ENCODE measurements around the gene BIRC5. TPM values are rescaled to one million over a fixed set of nuclear protein-coding genes. Genes with fewer than 3 reads are reported as not detected.

BIRC5 gene
- total RNA-seq, 4 donors from 2014 or later: 2.4 to 6.5 (median 5.7) TPM

DNA sequence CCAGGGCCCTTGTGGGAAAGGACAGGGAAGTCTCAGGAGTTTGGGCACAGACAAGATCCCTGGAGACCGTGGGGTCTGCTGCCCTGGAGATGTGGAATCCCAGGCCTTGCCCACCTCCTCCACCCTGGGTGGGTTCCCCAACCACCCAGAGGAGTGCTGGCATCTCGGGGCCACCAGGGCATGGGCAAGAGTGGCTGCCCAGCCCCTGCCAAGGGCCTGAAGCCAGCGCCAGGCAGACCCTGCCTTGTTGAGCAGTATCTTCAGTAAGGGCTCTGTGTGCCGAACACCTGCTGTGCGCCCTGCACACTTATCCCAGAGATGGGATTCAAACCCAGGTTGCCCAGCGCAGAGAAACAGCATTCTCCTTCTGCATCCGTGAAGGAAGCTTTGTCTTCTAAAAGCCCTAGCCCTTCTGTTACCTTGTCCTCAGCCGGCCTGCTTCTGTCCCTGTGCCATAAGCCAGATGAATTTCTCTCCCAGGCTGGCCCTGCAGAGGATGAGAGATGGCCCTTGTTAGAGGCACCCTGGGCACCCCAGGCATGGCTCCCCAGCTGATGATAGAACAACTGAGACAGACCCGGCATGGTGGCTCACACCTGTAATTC lies 49.8 kb downstream of the BIRC5 start:
- DNase-seq: peak in 1 of 3 donors; percentile 45
- Histone ChIP-seq H3K27me3 (no peaks in the 10 kb centered on the region), H3K4me3 (no peak overlapping the region), H3K27ac (peak overlapping the region; percentile 4 to 68 (median 59)), H3K4me1 (peaks cover 0 to 14% (median 9%) of the 10 kb centered on the region in 4 donors), H3K9me3 (no peaks in the 10 kb centered on the region), H3K36me3 (no peaks in the 10 kb centered on the region)
- TF ChIP-seq, protein P1, sequence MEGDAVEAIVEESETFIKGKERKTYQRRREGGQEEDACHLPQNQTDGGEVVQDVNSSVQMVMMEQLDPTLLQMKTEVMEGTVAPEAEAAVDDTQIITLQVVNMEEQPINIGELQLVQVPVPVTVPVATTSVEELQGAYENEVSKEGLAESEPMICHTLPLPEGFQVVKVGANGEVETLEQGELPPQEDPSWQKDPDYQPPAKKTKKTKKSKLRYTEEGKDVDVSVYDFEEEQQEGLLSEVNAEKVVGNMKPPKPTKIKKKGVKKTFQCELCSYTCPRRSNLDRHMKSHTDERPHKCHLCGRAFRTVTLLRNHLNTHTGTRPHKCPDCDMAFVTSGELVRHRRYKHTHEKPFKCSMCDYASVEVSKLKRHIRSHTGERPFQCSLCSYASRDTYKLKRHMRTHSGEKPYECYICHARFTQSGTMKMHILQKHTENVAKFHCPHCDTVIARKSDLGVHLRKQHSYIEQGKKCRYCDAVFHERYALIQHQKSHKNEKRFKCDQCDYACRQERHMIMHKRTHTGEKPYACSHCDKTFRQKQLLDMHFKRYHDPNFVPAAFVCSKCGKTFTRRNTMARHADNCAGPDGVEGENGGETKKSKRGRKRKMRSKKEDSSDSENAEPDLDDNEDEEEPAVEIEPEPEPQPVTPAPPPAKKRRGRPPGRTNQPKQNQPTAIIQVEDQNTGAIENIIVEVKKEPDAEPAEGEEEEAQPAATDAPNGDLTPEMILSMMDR (IDR thresholded peaks at IDR 0.05): no peak
- TF ChIP-seq POLR2A (IDR thresholded peaks at IDR 0.05): no peak

DNA sequence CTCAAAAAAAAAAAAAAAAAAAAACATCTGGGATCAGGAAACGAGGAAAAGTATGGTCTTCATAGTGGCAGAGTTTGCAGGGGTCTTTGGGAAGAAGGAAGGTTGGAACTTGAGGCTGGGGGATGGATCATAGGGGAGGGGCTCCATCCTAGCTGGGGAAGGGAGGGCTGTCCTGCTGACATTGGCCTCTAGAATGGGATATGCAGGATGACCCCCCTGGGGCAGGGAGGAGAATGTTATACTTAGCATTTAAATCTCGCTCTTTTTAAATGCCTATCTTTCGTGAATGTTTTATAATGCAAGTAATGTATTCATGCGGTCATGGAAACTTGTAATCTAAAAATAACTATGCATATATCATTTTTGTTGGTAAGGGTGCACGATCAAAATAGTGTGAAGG lies 50.5 kb downstream of the BIRC5 start:
- no peak for TF ChIP-seq POLR2A (IDR thresholded peaks at IDR 0.05)
- TF ChIP-seq, protein P1 (IDR thresholded peaks at IDR 0.05): no peak
- Histone ChIP-seq H3K4me3 (no peak overlapping the region), H3K27ac (no peak overlapping the region)

DNA sequence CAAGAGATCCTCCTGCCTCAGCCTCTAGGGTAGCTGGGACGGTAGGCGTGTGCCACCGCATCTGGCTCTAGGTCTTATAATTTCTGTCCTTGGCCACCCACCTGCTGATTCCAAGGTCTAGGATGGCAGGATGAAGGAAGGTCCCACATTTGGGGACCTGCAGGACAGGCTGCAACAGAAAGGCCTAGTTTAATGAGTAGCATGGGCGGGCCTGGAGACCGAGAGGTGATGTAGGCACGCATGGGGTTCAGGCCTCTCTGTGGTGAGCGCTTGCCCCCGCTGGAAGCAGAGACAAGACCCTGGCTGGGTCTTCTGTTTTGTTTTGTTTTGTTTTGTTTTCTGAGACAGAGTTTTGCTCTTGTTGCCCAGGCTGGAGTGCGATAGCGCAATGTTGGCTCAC lies 51.1 kb downstream of the BIRC5 start:
- DNase-seq: no peak
- no peak for TF ChIP-seq POLR2A (IDR thresholded peaks at IDR 0.05)
- TF ChIP-seq, protein P1 (IDR thresholded peaks at IDR 0.05): no peak
- Histone ChIP-seq H3K27me3 (no peaks in the 10 kb centered on the region), H3K36me3 (no peaks in the 10 kb centered on the region), H3K9me3 (no peaks in the 10 kb centered on the region), H3K27ac (no peak overlapping the region), H3K4me1 (peaks cover 0 to 11% (median 7%) of the 10 kb centered on the region in 4 donors), H3K4me3 (no peak overlapping the region)

More for the DNA sequence above, 50.5 kb downstream of the BIRC5 start:
- Histone ChIP-seq H3K4me1 (peaks cover 0 to 8% (median 6%) of the 10 kb centered on the region in 4 donors), H3K36me3 (no peaks in the 10 kb centered on the region), H3K27me3 (no peaks in the 10 kb centered on the region), H3K9me3 (no peaks in the 10 kb centered on the region)
- DNase-seq: no peak

DNA sequence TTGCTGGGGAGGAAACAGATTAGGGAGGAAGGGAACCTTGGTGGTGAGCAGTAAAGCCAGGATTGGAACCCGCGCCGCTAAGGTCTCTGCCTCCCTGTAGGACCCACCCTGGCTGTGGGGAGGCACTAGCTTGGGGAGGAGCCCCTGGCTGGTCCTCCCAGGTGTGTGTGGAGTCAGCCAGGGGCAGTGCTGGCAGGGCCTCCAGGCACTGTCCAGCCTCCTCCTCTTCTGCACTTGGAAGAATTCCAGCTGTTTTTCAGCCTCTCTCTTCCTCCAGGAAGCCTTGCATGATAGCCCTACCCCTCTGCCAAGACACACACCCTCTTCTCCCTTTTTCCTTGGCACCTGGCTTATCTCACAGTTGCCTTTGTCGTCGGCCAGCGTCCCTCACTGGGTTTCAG lies 52.2 kb downstream of the BIRC5 start:
- Histone ChIP-seq H3K4me1 (peaks cover 0 to 14% (median 7%) of the 10 kb centered on the region in 4 donors), H3K36me3 (no peaks in the 10 kb centered on the region), H3K9me3 (no peaks in the 10 kb centered on the region), H3K27ac (no peak overlapping the region), H3K4me3 (no peak overlapping the region), H3K27me3 (no peaks in the 10 kb centered on the region)
- peak in 1 of 3 donors; percentile 40 for DNase-seq
- no peak for TF ChIP-seq POLR2A (IDR thresholded peaks at IDR 0.05)
- TF ChIP-seq, protein P1 (IDR thresholded peaks at IDR 0.05): no peak

DNA sequence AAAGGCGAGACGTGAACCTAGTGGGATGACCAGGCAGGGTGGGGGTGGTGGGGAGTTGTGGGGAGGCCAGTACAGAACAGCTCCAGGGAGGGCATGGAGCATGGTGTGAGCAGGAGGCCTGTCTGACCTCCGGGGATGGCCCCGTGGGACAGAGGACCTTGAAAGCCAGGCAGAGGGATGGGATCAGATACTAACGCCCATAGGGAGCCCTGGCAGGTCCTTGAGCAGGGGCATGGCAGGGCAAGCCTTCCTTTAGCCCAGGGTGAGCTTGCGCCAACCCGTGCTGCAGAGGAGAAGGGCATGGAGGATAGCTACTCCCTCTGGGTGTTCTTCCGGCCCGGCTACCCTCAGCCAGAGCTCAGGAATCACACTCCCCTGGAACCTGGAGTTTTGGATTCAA lies 52.7 kb downstream of the BIRC5 start:
- H3K9me3 ChIP-seq: no peaks in the 10 kb centered on the region
- peak in 1 of 3 donors; percentile 34 for DNase-seq
- H3K4me3 ChIP-seq: no peak overlapping the region
- peaks cover 0 to 14% (median 7%) of the 10 kb centered on the region in 4 donors for H3K4me1 ChIP-seq
- H3K27me3 ChIP-seq: no peaks in the 10 kb centered on the region
- no peak overlapping the region for H3K27ac ChIP-seq
- no peaks in the 10 kb centered on the region for H3K36me3 ChIP-seq
- TF ChIP-seq POLR2A (IDR thresholded peaks at IDR 0.05): no peak
- TF ChIP-seq, protein P1 (IDR thresholded peaks at IDR 0.05): no peak
